ENCODE results near the gene CYSLTR1.

The CYSLTR1 gene

DNA sequence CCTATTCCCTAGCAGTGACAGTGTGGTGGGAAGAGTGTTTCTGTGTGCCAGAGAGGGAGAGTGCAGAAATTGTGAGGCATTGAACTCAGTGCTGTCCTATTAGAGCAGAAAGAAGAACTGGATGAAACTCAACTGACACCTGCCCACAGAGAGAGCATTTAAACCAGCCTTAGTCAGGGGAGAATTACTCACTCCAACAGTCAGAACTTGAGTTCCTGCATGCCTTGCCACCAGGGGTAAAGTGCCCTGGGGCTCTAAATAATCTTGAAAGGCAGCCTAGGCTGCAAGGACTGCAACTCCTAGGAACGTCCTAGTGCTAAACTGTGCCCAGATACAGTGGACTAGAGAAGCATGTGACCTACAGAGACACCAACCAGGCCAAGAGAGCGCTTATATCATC is 12.8 kb downstream of the CYSLTR1 start:
- H4K20me1 ChIP-seq (ENCODE audit: insufficient read depth, low read length) = no peaks in the 10 kb centered on the region
- H3K79me2 ChIP-seq (ENCODE audit: low read length) = peaks cover 89% of the 10 kb centered on the region
- no peaks in the 10 kb centered on the region for H3K9me3 ChIP-seq (replicated peaks; ENCODE audit: insufficient read depth, low read length)
- H3K4me2 ChIP-seq (ENCODE audit: low read depth, low read length) = no peak overlapping the region
- no peak overlapping the region for H3K4me3 ChIP-seq (ENCODE audit: low read length)
- no peaks in the 10 kb centered on the region for H3K36me3 ChIP-seq (replicated peaks; ENCODE audit: insufficient read depth, low read length)
- DNase-seq = no peak
- no peak for TF ChIP-seq EZH2 (optimal IDR thresholded peaks at IDR 0.05; ENCODE audit: low read depth, low read length)
- TF ChIP-seq EZH2phosphoT487 (IDR thresholded peaks at IDR 0.05; ENCODE audit: low read length) = no peak
- TF ChIP-seq, protein P1, sequence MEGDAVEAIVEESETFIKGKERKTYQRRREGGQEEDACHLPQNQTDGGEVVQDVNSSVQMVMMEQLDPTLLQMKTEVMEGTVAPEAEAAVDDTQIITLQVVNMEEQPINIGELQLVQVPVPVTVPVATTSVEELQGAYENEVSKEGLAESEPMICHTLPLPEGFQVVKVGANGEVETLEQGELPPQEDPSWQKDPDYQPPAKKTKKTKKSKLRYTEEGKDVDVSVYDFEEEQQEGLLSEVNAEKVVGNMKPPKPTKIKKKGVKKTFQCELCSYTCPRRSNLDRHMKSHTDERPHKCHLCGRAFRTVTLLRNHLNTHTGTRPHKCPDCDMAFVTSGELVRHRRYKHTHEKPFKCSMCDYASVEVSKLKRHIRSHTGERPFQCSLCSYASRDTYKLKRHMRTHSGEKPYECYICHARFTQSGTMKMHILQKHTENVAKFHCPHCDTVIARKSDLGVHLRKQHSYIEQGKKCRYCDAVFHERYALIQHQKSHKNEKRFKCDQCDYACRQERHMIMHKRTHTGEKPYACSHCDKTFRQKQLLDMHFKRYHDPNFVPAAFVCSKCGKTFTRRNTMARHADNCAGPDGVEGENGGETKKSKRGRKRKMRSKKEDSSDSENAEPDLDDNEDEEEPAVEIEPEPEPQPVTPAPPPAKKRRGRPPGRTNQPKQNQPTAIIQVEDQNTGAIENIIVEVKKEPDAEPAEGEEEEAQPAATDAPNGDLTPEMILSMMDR (IDR thresholded peaks at IDR 0.05; ENCODE audit: low read length) = no peak
- H3K27me3 ChIP-seq (replicated peaks; ENCODE audit: insufficient read depth, low read length) = no peaks in the 10 kb centered on the region
- no peak overlapping the region for H3K9ac ChIP-seq (ENCODE audit: low read length)
- peaks cover 16% of the 10 kb centered on the region; the same call in 1 of the 2 replicates for H3K4me1 ChIP-seq (ENCODE audit: low read length)
- no peaks in the 10 kb centered on the region for H3K9me2 ChIP-seq (replicated peaks; ENCODE audit: insufficient read depth, low read length)
- H3K27ac ChIP-seq (ENCODE audit: low read length) = no peak overlapping the region
- no peaks in the 10 kb centered on the region for H3F3A ChIP-seq (ENCODE audit: insufficient read depth, low read length)
- no peak overlapping the region for H2AFZ ChIP-seq (ENCODE audit: low read length)

DNA sequence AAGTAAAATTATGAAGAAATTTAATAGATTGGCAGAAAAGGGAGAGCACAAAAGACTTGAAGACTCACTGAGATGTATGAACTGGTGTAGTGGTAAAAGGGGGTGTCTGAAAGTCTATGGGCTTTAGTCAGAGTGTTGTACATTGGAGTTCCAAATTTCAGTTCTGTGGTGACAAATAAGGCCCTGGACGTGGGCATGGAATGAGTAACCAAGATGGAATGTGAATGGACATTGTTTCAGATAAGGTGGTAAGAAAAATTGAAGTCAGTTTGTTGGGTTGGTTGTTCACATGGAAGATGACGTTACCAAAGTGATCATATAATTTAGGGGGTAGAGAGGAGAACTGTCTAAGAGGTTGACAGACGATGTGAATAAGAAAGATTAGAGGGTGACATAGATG is 13.9 kb downstream of the CYSLTR1 start:
- H3K9ac ChIP-seq (ENCODE audit: low read length) = no peak overlapping the region
- H4K20me1 ChIP-seq (ENCODE audit: insufficient read depth, low read length) = no peaks in the 10 kb centered on the region
- no peak overlapping the region for H3K4me3 ChIP-seq (ENCODE audit: low read length)
- no peak for DNase-seq
- H3F3A ChIP-seq (ENCODE audit: insufficient read depth, low read length) = no peaks in the 10 kb centered on the region
- H3K79me2 ChIP-seq (ENCODE audit: low read length) = peaks cover 96% of the 10 kb centered on the region
- H3K4me1 ChIP-seq (ENCODE audit: low read length) = peaks cover 16% of the 10 kb centered on the region; the same call in 1 of the 2 replicates
- H3K9me2 ChIP-seq (replicated peaks; ENCODE audit: insufficient read depth, low read length) = no peaks in the 10 kb centered on the region
- no peak overlapping the region for H3K27ac ChIP-seq (ENCODE audit: low read length)
- H3K4me2 ChIP-seq (ENCODE audit: low read depth, low read length) = no peak overlapping the region
- TF ChIP-seq EZH2 (optimal IDR thresholded peaks at IDR 0.05; ENCODE audit: low read depth, low read length) (no peak), EZH2phosphoT487 (IDR thresholded peaks at IDR 0.05; ENCODE audit: low read length) (no peak)
- TF ChIP-seq, protein P1 (IDR thresholded peaks at IDR 0.05; ENCODE audit: low read length) = no peak
- H3K27me3 ChIP-seq (replicated peaks; ENCODE audit: insufficient read depth, low read length) = no peaks in the 10 kb centered on the region
- no peak overlapping the region for H2AFZ ChIP-seq (ENCODE audit: low read length)
- H3K9me3 ChIP-seq (replicated peaks; ENCODE audit: insufficient read depth, low read length) = no peaks in the 10 kb centered on the region
- no peaks in the 10 kb centered on the region for H3K36me3 ChIP-seq (replicated peaks; ENCODE audit: insufficient read depth, low read length)

DNA sequence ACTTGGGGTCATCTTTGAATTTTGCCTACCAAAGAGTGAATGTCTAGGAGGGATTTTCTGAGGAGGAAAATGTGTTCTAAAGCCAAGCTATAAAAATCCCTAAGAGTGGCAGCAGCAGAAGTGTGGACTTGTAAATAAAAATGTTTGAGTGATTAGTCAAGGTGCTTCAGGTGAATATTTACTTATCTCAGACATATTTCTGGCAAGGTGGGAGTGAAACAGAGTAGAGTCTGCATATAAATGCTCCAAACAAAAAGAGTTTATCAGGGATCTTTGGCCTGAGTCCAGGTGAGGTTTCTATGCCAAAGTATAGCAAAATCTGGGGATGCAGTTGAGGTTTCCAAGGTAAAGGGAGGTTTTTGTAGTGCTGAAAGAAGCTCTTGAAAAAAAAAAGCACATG is 19.7 kb downstream of the CYSLTR1 start:
- H3F3A ChIP-seq (ENCODE audit: insufficient read depth, low read length) = no peaks in the 10 kb centered on the region
- no peaks in the 10 kb centered on the region for H3K4me1 ChIP-seq (ENCODE audit: low read length)
- H3K9me3 ChIP-seq (replicated peaks; ENCODE audit: insufficient read depth, low read length) = no peaks in the 10 kb centered on the region
- H3K79me2 ChIP-seq (ENCODE audit: low read length) = peaks cover 68% of the 10 kb centered on the region
- no peak overlapping the region for H3K9ac ChIP-seq (ENCODE audit: low read length)
- no peaks in the 10 kb centered on the region for H3K27me3 ChIP-seq (replicated peaks; ENCODE audit: insufficient read depth, low read length)
- no peak overlapping the region for H2AFZ ChIP-seq (ENCODE audit: low read length)
- H3K27ac ChIP-seq (ENCODE audit: low read length) = no peak overlapping the region
- DNase-seq = no peak
- no peak overlapping the region for H3K4me3 ChIP-seq (ENCODE audit: low read length)
- no peaks in the 10 kb centered on the region for H3K9me2 ChIP-seq (replicated peaks; ENCODE audit: insufficient read depth, low read length)
- no peaks in the 10 kb centered on the region for H3K36me3 ChIP-seq (replicated peaks; ENCODE audit: insufficient read depth, low read length)
- TF ChIP-seq EZH2phosphoT487 (IDR thresholded peaks at IDR 0.05; ENCODE audit: low read length) (no peak), EZH2 (optimal IDR thresholded peaks at IDR 0.05; ENCODE audit: low read depth, low read length) (no peak)
- TF ChIP-seq, protein P1 (IDR thresholded peaks at IDR 0.05; ENCODE audit: low read length) = no peak
- H4K20me1 ChIP-seq (ENCODE audit: insufficient read depth, low read length) = no peaks in the 10 kb centered on the region
- H3K4me2 ChIP-seq (ENCODE audit: low read depth, low read length) = no peak overlapping the region

Data from MM.1S (cell line).